Measurements from ENCODE around the gene DMD.

Gene DMD

GRCh38 chrX:31832263-31832662, 1379.1 kb downstream of the DMD start:
- no peak for DNase-seq

GRCh38 chrX:31820430-31821210, 1390.7 kb downstream of the DMD start:
- DNase-seq: no peak

- DNase-seq: no peak
These were observed 1391.9 kb downstream of the DMD start for GRCh38 chrX:31819455-31819854.

- no peak for DNase-seq
These were observed 1400.2 kb downstream of the DMD start for GRCh38 chrX:31811106-31811505.

- DNase-seq: no peak
These were observed 1403.0 kb downstream of the DMD start for GRCh38 chrX:31808357-31808756.

GRCh38 chrX:31807165-31807564, 1404.2 kb downstream of the DMD start:
- DNase-seq: no peak

GRCh38 chrX:31805781-31806180, 1405.6 kb downstream of the DMD start:
- DNase-seq: no peak

- DNase-seq: no peak
These were observed 1411.1 kb downstream of the DMD start for GRCh38 chrX:31800219-31800618.

- DNase-seq: no peak
These were observed 1414.7 kb downstream of the DMD start for GRCh38 chrX:31796624-31797023.

- no peak for DNase-seq
These were observed 1463.9 kb downstream of the DMD start for GRCh38 chrX:31747411-31747810.

- DNase-seq: no peak
These were observed 1468.3 kb downstream of the DMD start for GRCh38 chrX:31743004-31743403.

- no peak for DNase-seq
These were observed 1493.9 kb downstream of the DMD start for GRCh38 chrX:31717474-31717873.

GRCh38 chrX:31715675-31716074, 1495.7 kb downstream of the DMD start:
- DNase-seq: no peak

- no peak for DNase-seq
These were observed 1496.6 kb downstream of the DMD start for GRCh38 chrX:31714797-31715196.

GRCh38 chrX:31713120-31713519, 1498.2 kb downstream of the DMD start:
- no peak for DNase-seq

GRCh38 chrX:31711166-31711565, 1500.2 kb downstream of the DMD start:
- DNase-seq: no peak

- no peak for DNase-seq
These were observed 1503.2 kb downstream of the DMD start for GRCh38 chrX:31708116-31708515.

GRCh38 chrX:31706466-31706865, 1504.9 kb downstream of the DMD start:
- DNase-seq: no peak

- no peak for DNase-seq
These were observed 1505.5 kb downstream of the DMD start for GRCh38 chrX:31705816-31706215.

GRCh38 chrX:31704938-31705337, 1506.4 kb downstream of the DMD start:
- no peak for DNase-seq

- DNase-seq: no peak
These were observed 1509.1 kb downstream of the DMD start for GRCh38 chrX:31702222-31702621.

- no peak for DNase-seq
These were observed 1513.9 kb downstream of the DMD start for GRCh38 chrX:31697294-31697916.

GRCh38 chrX:31679861-31680260, 1531.5 kb downstream of the DMD start:
- no peak for DNase-seq

GRCh38 chrX:31670245-31670644, 1541.1 kb downstream of the DMD start:
- DNase-seq: no peak

- DNase-seq: no peak
These were observed 1545.9 kb downstream of the DMD start for GRCh38 chrX:31665454-31665853.

All from SW 1271 (cell line).